A549 (cell line): ENCODE results near the gene GRID2.

ENCODE experiments used
- BCL3 ChIP-seq: fragments of >200 bp; sonication (Bioruptor Twin); formaldehyde crosslinking; IDR thresholded peaks from 3 replicates; pipeline ENCODE4 v1.6.1; 2016
- CTCF ChIP-seq: fragments of >200 bp; sonication (Bioruptor Twin); formaldehyde crosslinking; IDR thresholded peaks from 3 replicates; pipeline ENCODE4 v1.5.1; 2016
- FOSL2 ChIP-seq, 2 experiments: fragments of 450-650 bp in 1 of 2; fragments of >200 bp in 1 of 2; sonication (Bioruptor Twin) in 1 of 2; formaldehyde crosslinking; IDR thresholded peaks; 2 replicates each; pipeline versions ENCODE4 v1.5.0 to v1.6.1; 2016 to 2020; ENCODE audit warnings: mild to moderate bottlenecking in 1 of 2, moderate library complexity in 1 of 2
- NR3C1 ChIP-seq: fragments of >200 bp; sonication (Bioruptor Twin); formaldehyde crosslinking; IDR thresholded peaks from 3 replicates; pipeline ENCODE4 v1.6.1; 2017
- POLR2A ChIP-seq: IDR thresholded peaks from 2 replicates; pipeline ENCODE4 v1.6.1; 2012; ENCODE audit warnings: mild to moderate bottlenecking, low read length

- TF ChIP-seq POLR2A (no peak), FOSL2 (IDR thresholded peaks at IDR 0.05) (no peak), FOSL2 (CRISPR knock-in tag; IDR thresholded peaks at IDR 0.05) (no peak), CTCF (no peak), BCL3 (no peak), NR3C1 (no peak)
Measured at GRCh38 chr4:93319041-93319440, 1015.3 kb downstream of the GRID2 start.
